Natural killer cell (primary cell): Measurements from ENCODE around the gene PRKN. TPM values are rescaled to one million over a fixed set of nuclear protein-coding genes. Genes with fewer than 3 reads are reported as not detected.

Experiments
- ATAC-seq, 3 donors: fragments of 150-1000 bp in 2 of 3; fragments of 200-7000 bp in 1 of 3; cut with Tn5 transposase; 1 replicate in 1 of 3; 2 replicates in 2 of 3; pipeline ENCODE4 v1.10.0; 2021; ENCODE audit warnings: mild to moderate bottlenecking in 2 of 3, moderate library complexity in 2 of 3
- DNase-seq, 2 donors: peaks; one replicate each; pipeline versions ENCODE4 v3.0.0 to v3.0.0-alpha.2; 2013 to 2021; ENCODE audit warnings: mixed read lengths in 1 of 2
- H3K27ac ChIP-seq: one replicate; pipeline ENCODE4 v1.5.1; 2013; ENCODE audit warnings: mild to moderate bottlenecking, low read length
- H3K27me3 ChIP-seq: one replicate; pipeline ENCODE4 v1.6.1; 2013; ENCODE audit warnings: low read length; ENCODE audit not compliant: control insufficient read depth, insufficient read depth
- H3K36me3 ChIP-seq: one replicate; pipeline ENCODE4 v1.6.1; 2013; ENCODE audit warnings: low read length; ENCODE audit not compliant: control insufficient read depth, insufficient read depth
- H3K4me1 ChIP-seq: one replicate; pipeline ENCODE4 v1.6.1; 2013; ENCODE audit warnings: low read length; ENCODE audit not compliant: control insufficient read depth, insufficient read depth
- H3K4me3 ChIP-seq: one replicate; pipeline ENCODE4 v1.5.1; 2013; ENCODE audit warnings: low read length
- H3K9me3 ChIP-seq: one replicate; pipeline ENCODE4 v1.6.1; 2013; ENCODE audit warnings: low read length; ENCODE audit not compliant: control insufficient read depth, insufficient read depth
- H3K27ac Mint-ChIP-seq, 2 donors: one replicate each; pipeline ENCODE4 v1.8.0; 2022; ENCODE audit warnings: mild to moderate bottlenecking in 2 of 2, mixed read lengths in 2 of 2, moderate library complexity in 1 of 2
- H3K27me3 Mint-ChIP-seq, 2 donors: one replicate each; pipeline ENCODE4 v1.8.0; 2022; ENCODE audit warnings: low read depth in 2 of 2, mixed read lengths in 2 of 2
- H3K36me3 Mint-ChIP-seq: one replicate; pipeline ENCODE4 v1.8.0; 2022; ENCODE audit warnings: mixed read lengths
- H3K4me1 Mint-ChIP-seq, 2 donors: one replicate each; pipeline ENCODE4 v1.8.0; 2022; ENCODE audit warnings: mixed read lengths in 2 of 2
- H3K4me3 Mint-ChIP-seq: one replicate; pipeline ENCODE4 v1.8.0; 2022; ENCODE audit warnings: mild to moderate bottlenecking, moderate library complexity, mixed read lengths
- H3K9me3 Mint-ChIP-seq, 2 donors: one replicate each; pipeline ENCODE4 v1.8.0; 2022; ENCODE audit warnings: mixed read lengths in 2 of 2
- CTCF ChIP-seq: fragments of 200-600 bp; IDR thresholded peaks from one replicate; pipeline ENCODE4 v1.8.0; 2022; ENCODE audit warnings: antibody characterized with exemption
- WGBS: methylation state at CpG from one replicate; pipeline ENCODE4 v1.1.7; 2013; ENCODE audit warnings: missing lambda C conversion rate; ENCODE audit not compliant: insufficient coverage; 5-methylcytosine and 5-hydroxymethylcytosine counted together
- intact Hi-C: fragments of 100-400 bp; cut with micrococcal nuclease; formaldehyde crosslinking; loops from one replicate; pipeline ENCODE4 v1.14.2; 2022
- total RNA-seq, 4 donors: library from RNA; stranded (reverse); fragments of 120-200 nt in 1 of 4; gene quantifications; one replicate each; pipeline versions ENCODE4 v1.2.3 to v1.2.4, GENCODE V29; 2013 to 2022

PRKN gene
- total RNA-seq, 3 donors from 2014 or later (not counting 1 experiment from before 2014, with no cell fraction given): 1.4 to 1.9 (median 1.9) TPM

- H3K36me3 ChIP-seq: no peaks in the 10 kb centered on the region
- DNase-seq (no peak), ATAC-seq (no peak)
- H3K27ac Mint-ChIP-seq: no peak overlapping the region
- H3K36me3 Mint-ChIP-seq: no peaks in the 10 kb centered on the region
- peaks cover 13% of the 10 kb centered on the region for H3K9me3 ChIP-seq
- 91% methylated on average over 1 of the region's 2 CpGs for WGBS
- no peak overlapping the region for H3K27ac ChIP-seq
- H3K4me3 Mint-ChIP-seq: no peak overlapping the region
- no peaks in the 10 kb centered on the region for H3K4me1 Mint-ChIP-seq
- no peak for TF ChIP-seq CTCF
- H3K9me3 Mint-ChIP-seq: peaks cover 8 to 10% of the 10 kb centered on the region in 2 donors
- H3K4me3 ChIP-seq: no peak overlapping the region
- H3K27me3 ChIP-seq: no peaks in the 10 kb centered on the region
- no peaks in the 10 kb centered on the region for H3K27me3 Mint-ChIP-seq
- intact Hi-C loops: no loop called here
- H3K4me1 ChIP-seq: no peaks in the 10 kb centered on the region
Measured at GRCh38 chr6:162069995-162070394, 657.6 kb downstream of the PRKN start.

DNA sequence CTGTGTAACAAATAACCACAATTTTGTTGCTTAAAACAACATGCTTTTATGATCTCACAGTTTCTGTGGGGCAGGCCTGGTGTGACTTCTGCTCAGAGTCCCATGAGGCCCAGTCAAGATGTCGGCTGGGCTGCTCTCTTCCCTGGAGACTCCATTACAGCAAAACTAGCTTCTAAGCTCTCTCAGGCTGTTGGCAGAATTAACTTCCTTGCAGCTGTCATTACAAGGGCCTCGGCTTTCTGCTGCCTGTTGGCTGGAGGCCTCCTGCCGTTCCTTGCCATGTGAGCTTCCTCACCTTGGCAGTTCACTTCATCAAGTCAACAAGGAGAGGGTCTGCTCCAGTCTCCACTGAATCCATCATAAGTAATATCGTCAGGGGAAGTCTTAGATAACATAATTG lies 659.2 kb downstream of the PRKN start:
- no peaks in the 10 kb centered on the region for H3K4me1 ChIP-seq
- intact Hi-C loops: no loop called here
- ATAC-seq (no peak), DNase-seq (no peak)
- H3K27me3 ChIP-seq: no peaks in the 10 kb centered on the region
- WGBS: 79% methylated on average over 4 of the region's 4 CpGs
- no peak overlapping the region for H3K27ac ChIP-seq
- H3K4me1 Mint-ChIP-seq: no peaks in the 10 kb centered on the region
- H3K9me3 Mint-ChIP-seq: peaks cover 10 to 12% of the 10 kb centered on the region in 2 donors
- H3K4me3 ChIP-seq: no peak overlapping the region
- TF ChIP-seq CTCF: no peak
- H3K4me3 Mint-ChIP-seq: no peak overlapping the region
- H3K36me3 Mint-ChIP-seq: no peaks in the 10 kb centered on the region
- H3K27me3 Mint-ChIP-seq: no peaks in the 10 kb centered on the region
- peaks cover 13% of the 10 kb centered on the region for H3K9me3 ChIP-seq
- H3K27ac Mint-ChIP-seq: no peak overlapping the region
- H3K36me3 ChIP-seq: no peaks in the 10 kb centered on the region

- H3K27ac Mint-ChIP-seq: no peak overlapping the region
- Histone ChIP-seq H3K27ac (no peak overlapping the region), H3K4me3 (no peak overlapping the region), H3K4me1 (no peaks in the 10 kb centered on the region), H3K27me3 (no peaks in the 10 kb centered on the region), H3K36me3 (no peaks in the 10 kb centered on the region), H3K9me3 (peaks cover 6% of the 10 kb centered on the region)
- DNase-seq: no peak
- H3K4me1 Mint-ChIP-seq: no peaks in the 10 kb centered on the region
- intact Hi-C loops: no loop called here
- H3K27me3 Mint-ChIP-seq: no peaks in the 10 kb centered on the region
- ATAC-seq: peak in 1 of 3 donors; percentile 39
- TF ChIP-seq CTCF: no peak
- no peak overlapping the region for H3K4me3 Mint-ChIP-seq
- H3K9me3 Mint-ChIP-seq: peaks cover 5 to 9% of the 10 kb centered on the region in 2 donors
- no peaks in the 10 kb centered on the region for H3K36me3 Mint-ChIP-seq
- WGBS: 92% methylated on average over 9 of the region's 9 CpGs
Measured at GRCh38 chr6:162063666-162064065, 663.9 kb downstream of the PRKN start.

- no peak overlapping the region for H3K4me3 Mint-ChIP-seq
- H3K36me3 ChIP-seq: no peaks in the 10 kb centered on the region
- no peaks in the 10 kb centered on the region for H3K4me1 ChIP-seq
- no peak overlapping the region for H3K27ac ChIP-seq
- H3K9me3 ChIP-seq: no peaks in the 10 kb centered on the region
- H3K4me1 Mint-ChIP-seq: no peaks in the 10 kb centered on the region
- 88% methylated on average over 11 of the region's 11 CpGs for WGBS
- ATAC-seq (no peak), DNase-seq (no peak)
- H3K36me3 Mint-ChIP-seq: no peaks in the 10 kb centered on the region
- intact Hi-C loops: no loop called here
- H3K4me3 ChIP-seq: no peak overlapping the region
- no peaks in the 10 kb centered on the region for H3K27me3 ChIP-seq
- no peak for TF ChIP-seq CTCF
- peaks cover 3 to 13% of the 10 kb centered on the region in 2 donors for H3K9me3 Mint-ChIP-seq
- H3K27ac Mint-ChIP-seq: no peak overlapping the region
- H3K27me3 Mint-ChIP-seq: no peaks in the 10 kb centered on the region
Measured at GRCh38 chr6:162058281-162058875, 669.2 kb downstream of the PRKN start.
